ENCODE data around the gene NEAT1.

The NEAT1 gene

GRCh38 chr11:65422633-65423515 lies at the start of gene NEAT1:
NEAT1 (plus strand) TSS chr11:65422798.
- peak; percentile 92 for DNase-seq (ENCODE audit: low read depth in 2 of 2)

GRCh38 chr11:65373839-65374580 lies 48.6 kb upstream of the NEAT1 start:
- no peak for DNase-seq (ENCODE audit: low read depth in 2 of 2)

- no peak for DNase-seq (ENCODE audit: low read depth in 2 of 2)
Measured at GRCh38 chr11:65375012-65375411, 47.6 kb upstream of the NEAT1 start.

- no peak for DNase-seq (ENCODE audit: low read depth in 2 of 2)
Measured at GRCh38 chr11:65376138-65376713, 46.4 kb upstream of the NEAT1 start.

- DNase-seq (ENCODE audit: low read depth in 2 of 2), result no peak
Measured at GRCh38 chr11:65377036-65377435, 45.6 kb upstream of the NEAT1 start.

GRCh38 chr11:65377777-65378176 lies 44.8 kb upstream of the NEAT1 start:
- no peak for DNase-seq (ENCODE audit: low read depth in 2 of 2)

- DNase-seq (ENCODE audit: low read depth in 2 of 2), result no peak
Measured at GRCh38 chr11:65378208-65378927, 44.2 kb upstream of the NEAT1 start.

- DNase-seq (ENCODE audit: low read depth in 2 of 2), result no peak
Measured at GRCh38 chr11:65378928-65379638, 43.5 kb upstream of the NEAT1 start.

- DNase-seq (ENCODE audit: low read depth in 2 of 2), result no peak
Measured at GRCh38 chr11:65379698-65380459, 42.7 kb upstream of the NEAT1 start.

- no peak for DNase-seq (ENCODE audit: low read depth in 2 of 2)
Measured at GRCh38 chr11:65380460-65381119, 42.0 kb upstream of the NEAT1 start.

- DNase-seq (ENCODE audit: low read depth in 2 of 2), result peak in 1 of 2 experiments; percentile 36
Measured at GRCh38 chr11:65381716-65382032, 40.9 kb upstream of the NEAT1 start.

- peak; percentile 86 to 91 for DNase-seq (ENCODE audit: low read depth in 2 of 2)
Measured at GRCh38 chr11:65382033-65382803, 40.4 kb upstream of the NEAT1 start, which contains the start of gene SLC25A45. SLC25A45 (minus strand) TSS chr11:65382646; CDS start chr11:65381951, 695 bp downstream.

GRCh38 chr11:65382804-65383368 lies 39.7 kb upstream of the NEAT1 start:
- no peak for DNase-seq (ENCODE audit: low read depth in 2 of 2)

GRCh38 chr11:65383778-65384177 lies 38.8 kb upstream of the NEAT1 start:
- no peak for DNase-seq (ENCODE audit: low read depth in 2 of 2)

- no peak for DNase-seq (ENCODE audit: low read depth in 2 of 2)
Measured at GRCh38 chr11:65384301-65384889, 38.2 kb upstream of the NEAT1 start.

- peak; percentile 70 to 76 for DNase-seq (ENCODE audit: low read depth in 2 of 2)
Measured at GRCh38 chr11:65386307-65387140, 36.1 kb upstream of the NEAT1 start, which contains the start of gene FRMD8. FRMD8 (plus strand) TSS chr11:65386637; CDS start chr11:65387037, 400 bp downstream.

- DNase-seq (ENCODE audit: low read depth in 2 of 2), result no peak
Measured at GRCh38 chr11:65388731-65389130, 33.9 kb upstream of the NEAT1 start.
